ENCODE measurements around the gene EXOC3. TPM values are rescaled to one million over a fixed set of nuclear protein-coding genes. Genes with fewer than 3 reads are reported as not detected.

Gene EXOC3
- total RNA-seq, 1 donor from 2014 or later, result 43.9 TPM

DNA sequence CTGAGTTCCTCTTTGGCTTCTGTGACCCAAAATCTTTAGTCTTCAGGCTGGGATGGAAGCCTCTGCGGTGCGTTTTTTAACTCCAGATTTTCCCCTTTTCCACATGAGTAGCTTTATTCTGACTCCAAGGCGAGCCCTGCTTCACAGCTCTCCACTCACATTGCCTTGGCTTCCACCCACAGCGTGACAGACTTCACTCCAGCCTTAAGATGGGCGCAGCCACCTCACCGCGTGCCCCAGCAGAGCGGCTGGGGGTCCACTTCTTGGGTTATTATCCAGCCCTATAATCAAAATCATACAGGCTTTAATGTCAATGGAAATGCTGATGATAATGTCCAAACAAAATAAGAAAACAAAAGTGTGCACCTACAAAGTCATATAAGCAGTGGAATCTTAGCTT, 1.2 kb downstream of the EXOC3 start:
- Mint-ChIP-seq H3K27ac (ENCODE audit: unreplicated experiment) (peak overlapping the region; percentile 72), H3K9me3 (ENCODE audit: unreplicated experiment) (no peaks in the 10 kb centered on the region), H3K4me1 (ENCODE audit: unreplicated experiment) (peaks cover 26% of the 10 kb centered on the region), H3K36me3 (ENCODE audit: low read depth, unreplicated experiment) (peaks cover 29% of the 10 kb centered on the region), H3K27me3 (ENCODE audit: unreplicated experiment) (peaks cover 9% of the 10 kb centered on the region), H3K4me3 (ENCODE audit: unreplicated experiment) (peak overlapping the region; percentile 90)
- DNase-seq (ENCODE audit: low spot score), result no peak
- TF ChIP-seq, protein P1, sequence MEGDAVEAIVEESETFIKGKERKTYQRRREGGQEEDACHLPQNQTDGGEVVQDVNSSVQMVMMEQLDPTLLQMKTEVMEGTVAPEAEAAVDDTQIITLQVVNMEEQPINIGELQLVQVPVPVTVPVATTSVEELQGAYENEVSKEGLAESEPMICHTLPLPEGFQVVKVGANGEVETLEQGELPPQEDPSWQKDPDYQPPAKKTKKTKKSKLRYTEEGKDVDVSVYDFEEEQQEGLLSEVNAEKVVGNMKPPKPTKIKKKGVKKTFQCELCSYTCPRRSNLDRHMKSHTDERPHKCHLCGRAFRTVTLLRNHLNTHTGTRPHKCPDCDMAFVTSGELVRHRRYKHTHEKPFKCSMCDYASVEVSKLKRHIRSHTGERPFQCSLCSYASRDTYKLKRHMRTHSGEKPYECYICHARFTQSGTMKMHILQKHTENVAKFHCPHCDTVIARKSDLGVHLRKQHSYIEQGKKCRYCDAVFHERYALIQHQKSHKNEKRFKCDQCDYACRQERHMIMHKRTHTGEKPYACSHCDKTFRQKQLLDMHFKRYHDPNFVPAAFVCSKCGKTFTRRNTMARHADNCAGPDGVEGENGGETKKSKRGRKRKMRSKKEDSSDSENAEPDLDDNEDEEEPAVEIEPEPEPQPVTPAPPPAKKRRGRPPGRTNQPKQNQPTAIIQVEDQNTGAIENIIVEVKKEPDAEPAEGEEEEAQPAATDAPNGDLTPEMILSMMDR (IDR thresholded peaks at IDR 0.05; ENCODE audit: unreplicated experiment), result no peak

DNA sequence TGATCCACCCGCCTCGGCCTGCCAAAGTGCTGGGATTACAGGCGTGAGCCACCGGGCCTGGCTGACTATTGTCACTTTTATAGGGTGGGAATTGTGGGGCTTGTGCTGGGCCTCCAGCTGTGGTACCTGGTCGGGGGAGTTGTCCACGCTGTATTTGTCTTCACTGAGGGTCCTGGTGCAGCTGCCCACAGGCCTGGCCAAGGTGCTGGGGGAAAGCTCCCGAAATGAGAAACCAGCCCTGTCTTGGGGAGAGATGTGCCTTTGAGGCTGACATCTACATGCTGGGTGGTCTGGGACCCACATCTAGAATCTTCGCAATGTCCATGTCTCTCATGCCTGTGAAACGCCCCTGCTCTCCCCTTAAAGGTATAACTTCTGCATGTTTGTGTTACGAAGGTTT, 2.6 kb downstream of the EXOC3 start:
- no peak overlapping the region for H3K27ac Mint-ChIP-seq (ENCODE audit: unreplicated experiment)
- H3K4me3 Mint-ChIP-seq (ENCODE audit: unreplicated experiment), result no peak overlapping the region
- DNase-seq (ENCODE audit: low spot score), result no peak

DNA sequence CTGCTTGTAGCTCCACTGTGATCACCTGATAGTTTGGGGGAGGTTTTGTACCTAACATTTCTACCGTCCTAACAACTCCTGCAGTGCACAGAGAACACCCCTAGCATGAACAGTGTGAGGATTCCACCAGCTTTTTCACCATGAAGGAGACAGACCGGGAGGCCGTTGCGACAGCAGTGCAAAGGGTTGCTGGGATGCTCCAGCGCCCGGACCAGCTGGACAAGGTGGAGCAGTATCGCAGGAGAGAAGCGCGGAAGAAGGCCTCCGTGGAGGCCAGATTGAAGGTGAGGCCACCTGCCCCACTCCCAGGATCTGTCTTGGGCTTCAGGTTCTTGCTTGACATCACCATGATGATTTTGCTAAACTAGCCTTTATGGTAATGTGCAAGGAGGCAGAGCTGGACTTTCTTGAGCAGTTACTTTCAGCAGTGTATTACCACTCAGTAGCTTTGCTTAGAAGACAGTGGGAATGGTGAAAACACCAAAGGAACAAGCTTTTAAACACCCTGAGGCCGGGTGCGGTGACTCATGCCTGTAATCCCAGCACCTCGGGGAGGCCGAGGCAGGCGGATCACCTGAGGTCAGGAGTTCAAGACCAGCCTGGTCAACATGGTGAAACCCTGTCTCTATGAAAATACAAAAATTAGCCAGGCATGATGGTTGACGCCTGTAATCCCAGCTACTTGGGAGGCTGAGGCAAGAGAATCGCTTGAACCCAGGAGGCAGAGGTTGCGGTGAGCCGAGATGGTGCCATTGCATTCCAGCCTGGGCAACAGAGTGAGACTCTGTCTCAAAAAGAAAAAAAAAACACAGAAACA, 3.3 kb downstream of the EXOC3 start:
- Mint-ChIP-seq H3K4me1 (ENCODE audit: unreplicated experiment) (peaks cover 24% of the 10 kb centered on the region), H3K4me3 (ENCODE audit: unreplicated experiment) (no peak overlapping the region)
- no peak for DNase-seq (ENCODE audit: low spot score)

More for the DNA sequence above, 2.6 kb downstream of the EXOC3 start:
- peaks cover 26% of the 10 kb centered on the region for H3K4me1 Mint-ChIP-seq (ENCODE audit: unreplicated experiment)
- peaks cover 6% of the 10 kb centered on the region for H3K27me3 Mint-ChIP-seq (ENCODE audit: unreplicated experiment)
- TF ChIP-seq, protein P1 (IDR thresholded peaks at IDR 0.05; ENCODE audit: unreplicated experiment), result no peak
- H3K36me3 Mint-ChIP-seq (ENCODE audit: low read depth, unreplicated experiment), result peaks cover 40% of the 10 kb centered on the region
- no peaks in the 10 kb centered on the region for H3K9me3 Mint-ChIP-seq (ENCODE audit: unreplicated experiment)

DNA sequence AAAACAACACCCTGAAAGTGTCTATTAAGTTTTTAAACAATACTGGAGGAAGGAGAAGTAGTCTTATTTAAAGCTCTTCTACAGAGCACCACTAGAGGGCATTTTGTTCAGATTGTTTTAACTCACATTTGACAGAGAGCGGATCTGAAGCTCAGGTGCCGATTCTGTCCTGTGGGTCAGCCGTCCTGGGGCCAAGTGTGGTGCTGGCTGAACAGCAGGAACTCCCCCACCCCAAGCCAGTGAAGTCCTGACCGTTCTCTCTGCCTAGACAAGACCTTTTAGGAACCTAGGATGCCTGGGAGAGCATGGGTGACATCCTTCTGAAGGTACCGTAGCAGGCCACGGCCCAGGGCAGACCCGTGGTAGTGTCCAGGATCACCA, 3.9 kb downstream of the EXOC3 start:
- TF ChIP-seq, protein P1 (IDR thresholded peaks at IDR 0.05; ENCODE audit: unreplicated experiment), result peak; percentile 62
- H3K4me1 Mint-ChIP-seq (ENCODE audit: unreplicated experiment), result peaks cover 21% of the 10 kb centered on the region
- peaks cover 41% of the 10 kb centered on the region for H3K36me3 Mint-ChIP-seq (ENCODE audit: low read depth, unreplicated experiment)
- no peak overlapping the region for H3K27ac Mint-ChIP-seq (ENCODE audit: unreplicated experiment)
- DNase-seq (ENCODE audit: low spot score), result no peak
- peaks cover 6% of the 10 kb centered on the region for H3K27me3 Mint-ChIP-seq (ENCODE audit: unreplicated experiment)
- no peaks in the 10 kb centered on the region for H3K9me3 Mint-ChIP-seq (ENCODE audit: unreplicated experiment)
- H3K4me3 Mint-ChIP-seq (ENCODE audit: unreplicated experiment), result no peak overlapping the region

More for the DNA sequence above, 3.3 kb downstream of the EXOC3 start:
- TF ChIP-seq, protein P1 (IDR thresholded peaks at IDR 0.05; ENCODE audit: unreplicated experiment), result no peak
- H3K27ac Mint-ChIP-seq (ENCODE audit: unreplicated experiment), result no peak overlapping the region
- no peaks in the 10 kb centered on the region for H3K9me3 Mint-ChIP-seq (ENCODE audit: unreplicated experiment)
- H3K27me3 Mint-ChIP-seq (ENCODE audit: unreplicated experiment), result peaks cover 6% of the 10 kb centered on the region
- peaks cover 40% of the 10 kb centered on the region for H3K36me3 Mint-ChIP-seq (ENCODE audit: low read depth, unreplicated experiment)

DNA sequence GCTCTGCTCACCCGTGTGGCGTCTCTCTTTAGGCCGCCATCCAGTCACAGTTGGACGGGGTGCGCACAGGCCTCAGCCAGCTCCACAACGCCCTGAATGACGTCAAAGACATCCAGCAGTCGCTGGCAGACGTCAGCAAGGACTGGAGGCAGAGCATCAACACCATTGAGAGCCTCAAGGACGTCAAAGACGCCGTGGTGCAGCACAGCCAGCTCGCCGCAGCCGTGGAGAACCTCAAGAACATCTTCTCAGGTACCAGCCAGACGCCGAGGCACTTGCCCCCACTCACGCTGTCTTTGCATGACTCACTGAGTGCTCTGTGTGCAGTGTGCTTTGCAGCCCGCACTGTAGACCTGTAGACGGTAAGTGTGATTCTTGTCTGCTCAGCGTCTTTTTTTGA, 4.5 kb downstream of the EXOC3 start:
- peaks cover 8% of the 10 kb centered on the region for H3K27me3 Mint-ChIP-seq (ENCODE audit: unreplicated experiment)
- H3K36me3 Mint-ChIP-seq (ENCODE audit: low read depth, unreplicated experiment), result peaks cover 46% of the 10 kb centered on the region
- DNase-seq (ENCODE audit: low spot score), result no peak
- TF ChIP-seq, protein P1 (IDR thresholded peaks at IDR 0.05; ENCODE audit: unreplicated experiment), result no peak
- H3K4me3 Mint-ChIP-seq (ENCODE audit: unreplicated experiment), result no peak overlapping the region
- H3K9me3 Mint-ChIP-seq (ENCODE audit: unreplicated experiment), result no peaks in the 10 kb centered on the region
- no peak overlapping the region for H3K27ac Mint-ChIP-seq (ENCODE audit: unreplicated experiment)
- peaks cover 20% of the 10 kb centered on the region for H3K4me1 Mint-ChIP-seq (ENCODE audit: unreplicated experiment)

Data from endothelial cell (in vitro differentiated cells).